HL-60 (cell line): ENCODE results near the gene TBC1D7.

Experiments used
- DNase-seq, 2 experiments: peaks; one replicate each; pipeline ENCODE4 v3.0.0-alpha.2; 2010 to 2020; ENCODE audit warnings: low read depth in 1 of 2, low spot score in 1 of 2
- H3K27ac ChIP-seq: fragments of 250-450 bp; sonication (Bioruptor Pico); replicated peaks from 2 replicates; pipeline ENCODE4 v1.5.1; 2020; ENCODE audit warnings: mild to moderate bottlenecking, moderate library complexity
- H3K27me3 ChIP-seq: fragments of 250-450 bp; sonication (Bioruptor Pico); 2 replicates; pipeline ENCODE4 v1.5.1; 2021; ENCODE audit warnings: mild to moderate bottlenecking, moderate library complexity; ENCODE audit not compliant: insufficient read depth, poor library complexity, severe bottlenecking
- H3K4me3 ChIP-seq: replicated peaks from 2 replicates; pipeline ENCODE4 v1.5.1; 2011; ENCODE audit warnings: mild to moderate bottlenecking, control low read depth, low read length; ENCODE audit not compliant: insufficient read depth
- CTCF ChIP-seq: IDR thresholded peaks from one replicate; pipeline ENCODE4 v1.5.1; 2011; ENCODE audit warnings: low read length, control low read depth, inconsistent platforms; ENCODE audit not compliant: insufficient read depth
- GABPA ChIP-seq: IDR thresholded peaks from 2 replicates; pipeline ENCODE4 v1.6.1; 2012; ENCODE audit warnings: low read depth
- POLR2AphosphoS5 ChIP-seq: IDR thresholded peaks from 2 replicates; pipeline ENCODE4 v1.6.1; 2012; ENCODE audit warnings: low read depth
- SPI1 ChIP-seq: IDR thresholded peaks from 2 replicates; pipeline ENCODE4 v1.6.1; 2012; ENCODE audit warnings: low read depth, mild to moderate bottlenecking, borderline replicate concordance
- TF ChIP-seq, protein P1 (sequence below): IDR thresholded peaks from 2 replicates; pipeline ENCODE4 v1.6.1; 2012; ENCODE audit warnings: low read depth; ENCODE audit not compliant: insufficient replicate concordance

TBC1D7 gene

DNA sequence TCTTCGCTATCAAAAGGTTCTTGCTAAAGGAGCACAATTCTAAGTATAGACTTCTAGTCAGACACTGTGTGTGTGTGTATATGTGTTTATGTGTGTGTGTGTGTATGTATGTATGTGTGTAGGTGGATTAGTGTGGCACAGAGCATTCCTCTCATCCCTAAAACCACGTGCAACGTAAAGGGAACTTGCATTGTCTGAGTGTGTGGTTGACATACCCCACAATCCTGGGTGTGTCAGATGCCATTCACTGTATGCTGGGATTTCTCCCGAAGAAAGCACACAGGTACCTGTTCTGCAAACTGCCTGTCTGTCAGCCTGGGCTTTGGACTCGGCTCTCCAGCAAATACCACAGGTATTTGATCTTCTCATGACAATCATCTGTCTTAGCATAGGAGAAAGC lies 42.3 kb upstream of the TBC1D7 start:
- no peak for DNase-seq
- TF ChIP-seq, protein P1, sequence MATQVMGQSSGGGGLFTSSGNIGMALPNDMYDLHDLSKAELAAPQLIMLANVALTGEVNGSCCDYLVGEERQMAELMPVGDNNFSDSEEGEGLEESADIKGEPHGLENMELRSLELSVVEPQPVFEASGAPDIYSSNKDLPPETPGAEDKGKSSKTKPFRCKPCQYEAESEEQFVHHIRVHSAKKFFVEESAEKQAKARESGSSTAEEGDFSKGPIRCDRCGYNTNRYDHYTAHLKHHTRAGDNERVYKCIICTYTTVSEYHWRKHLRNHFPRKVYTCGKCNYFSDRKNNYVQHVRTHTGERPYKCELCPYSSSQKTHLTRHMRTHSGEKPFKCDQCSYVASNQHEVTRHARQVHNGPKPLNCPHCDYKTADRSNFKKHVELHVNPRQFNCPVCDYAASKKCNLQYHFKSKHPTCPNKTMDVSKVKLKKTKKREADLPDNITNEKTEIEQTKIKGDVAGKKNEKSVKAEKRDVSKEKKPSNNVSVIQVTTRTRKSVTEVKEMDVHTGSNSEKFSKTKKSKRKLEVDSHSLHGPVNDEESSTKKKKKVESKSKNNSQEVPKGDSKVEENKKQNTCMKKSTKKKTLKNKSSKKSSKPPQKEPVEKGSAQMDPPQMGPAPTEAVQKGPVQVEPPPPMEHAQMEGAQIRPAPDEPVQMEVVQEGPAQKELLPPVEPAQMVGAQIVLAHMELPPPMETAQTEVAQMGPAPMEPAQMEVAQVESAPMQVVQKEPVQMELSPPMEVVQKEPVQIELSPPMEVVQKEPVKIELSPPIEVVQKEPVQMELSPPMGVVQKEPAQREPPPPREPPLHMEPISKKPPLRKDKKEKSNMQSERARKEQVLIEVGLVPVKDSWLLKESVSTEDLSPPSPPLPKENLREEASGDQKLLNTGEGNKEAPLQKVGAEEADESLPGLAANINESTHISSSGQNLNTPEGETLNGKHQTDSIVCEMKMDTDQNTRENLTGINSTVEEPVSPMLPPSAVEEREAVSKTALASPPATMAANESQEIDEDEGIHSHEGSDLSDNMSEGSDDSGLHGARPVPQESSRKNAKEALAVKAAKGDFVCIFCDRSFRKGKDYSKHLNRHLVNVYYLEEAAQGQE, result no peak
- TF ChIP-seq SPI1 (no peak), GABPA (no peak), POLR2AphosphoS5 (no peak), CTCF (no peak)
- H3K27me3 ChIP-seq, result no peaks in the 10 kb centered on the region
- H3K27ac ChIP-seq, result no peak overlapping the region
- no peak overlapping the region for H3K4me3 ChIP-seq

DNA sequence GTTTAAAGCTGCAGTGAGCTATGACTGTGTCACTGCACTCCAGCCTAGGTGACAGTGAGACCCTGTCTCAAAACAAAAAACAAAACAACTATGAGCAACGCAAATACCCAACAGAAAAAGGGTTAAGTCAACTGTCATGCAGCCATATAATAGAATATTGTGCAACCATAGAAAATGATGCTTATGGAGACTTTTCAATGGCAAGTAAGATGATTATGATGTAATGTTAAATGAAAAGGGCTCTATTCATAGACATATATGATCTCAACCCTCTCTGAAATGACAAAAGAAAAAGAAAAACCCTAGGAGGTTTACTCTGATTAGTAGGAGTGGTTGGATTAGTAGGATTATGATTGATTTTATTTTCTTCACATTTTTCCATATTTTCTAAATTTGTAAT lies 41.3 kb upstream of the TBC1D7 start:
- H3K4me3 ChIP-seq, result no peak overlapping the region
- TF ChIP-seq CTCF (no peak), POLR2AphosphoS5 (no peak), GABPA (no peak), SPI1 (no peak)
- TF ChIP-seq, protein P1, result no peak
- no peak for DNase-seq
- no peak overlapping the region for H3K27ac ChIP-seq
- H3K27me3 ChIP-seq, result no peaks in the 10 kb centered on the region

DNA sequence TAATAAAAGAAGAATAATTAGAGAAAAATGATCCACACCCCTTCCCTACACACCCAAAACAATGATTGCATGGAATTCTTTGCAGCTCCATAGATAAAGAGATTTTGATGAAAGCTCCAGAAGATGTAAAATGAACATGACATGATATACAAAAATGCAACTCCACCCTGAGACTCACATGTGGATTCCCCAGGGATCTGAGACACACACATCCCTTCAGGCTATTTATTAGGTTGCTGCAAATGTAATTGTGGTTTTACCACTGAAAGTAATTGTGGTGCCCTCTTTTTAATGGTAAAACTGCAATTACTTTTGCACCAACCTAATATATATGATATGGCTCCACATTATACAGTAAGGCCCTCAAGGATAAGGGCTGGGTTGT lies 40.4 kb upstream of the TBC1D7 start:
- TF ChIP-seq SPI1 (no peak), CTCF (no peak), GABPA (no peak), POLR2AphosphoS5 (no peak)
- TF ChIP-seq, protein P1, result no peak
- Histone ChIP-seq H3K27me3 (no peaks in the 10 kb centered on the region), H3K27ac (no peak overlapping the region), H3K4me3 (no peak overlapping the region)
- DNase-seq, result no peak
